Kidney (tissue), 14 donors: ENCODE measurements around the gene SMARCD1. TPM values are rescaled to one million over a fixed set of nuclear protein-coding genes. Genes with fewer than 3 reads are reported as not detected.
A peak's percentile ranks its signal among the peaks of the same experiment; 100 is the strongest.

Source experiments
- DNase-seq, 5 donors: peaks; one replicate each; pipeline ENCODE4 v3.0.0-alpha.2; 2013 to 2020
- FAIRE-seq: peaks from 2 replicates; lab custom pipeline; 2012; peaks lifted over from hg19 to GRCh38; lab: Jason Lieb, UNC
- H3K27ac ChIP-seq, 2 donors: one replicate each; pipeline ENCODE4 v1.7.0; 2013; ENCODE audit warnings: low read depth in 2 of 2, low read length in 2 of 2, inconsistent platforms in 1 of 2
- H3K27me3 ChIP-seq: one replicate; pipeline ENCODE4 v1.7.1; 2013; ENCODE audit warnings: low read length, inconsistent platforms; ENCODE audit not compliant: control insufficient read depth, insufficient read depth
- H3K36me3 ChIP-seq, 3 donors: one replicate each; pipeline versions ENCODE4 v1.7.0 to v1.7.1; 2013; ENCODE audit warnings: low read length in 3 of 3, control low read depth in 1 of 3, inconsistent platforms in 1 of 3; ENCODE audit not compliant: insufficient read depth in 3 of 3, control insufficient read depth in 2 of 3
- H3K4me1 ChIP-seq, 3 donors: one replicate each; pipeline versions ENCODE4 v1.7.0 to v1.7.1; 2013; ENCODE audit warnings: low read length in 3 of 3, inconsistent platforms in 1 of 3, low read depth in 1 of 3; ENCODE audit not compliant: control insufficient read depth in 2 of 3, insufficient read depth in 2 of 3
- H3K4me3 ChIP-seq, 3 donors: one replicate each; pipeline versions ENCODE4 v1.7.0 to v1.8.1; 2013; ENCODE audit warnings: low read length in 3 of 3, control low read depth in 1 of 3, inconsistent platforms in 1 of 3
- H3K9ac ChIP-seq, 3 donors: one replicate each; pipeline versions ENCODE4 v1.7.0 to v1.7.1; 2013; ENCODE audit warnings: low read length in 3 of 3, control low read depth in 1 of 3, inconsistent platforms in 1 of 3
- H3K9me3 ChIP-seq, 3 donors: one replicate each; pipeline versions ENCODE4 v1.7.0 to v1.7.1; 2013; ENCODE audit warnings: low read length in 3 of 3, control low read depth in 1 of 3, inconsistent platforms in 1 of 3; ENCODE audit not compliant: control insufficient read depth in 2 of 3, insufficient read depth in 1 of 3
- CTCF ChIP-seq: IDR thresholded peaks from 3 replicates; pipeline ENCODE4 v1.5.1; 2012; ENCODE audit warnings: mild to moderate bottlenecking, moderate library complexity, borderline replicate concordance; ENCODE audit not compliant: insufficient read depth; ENCODE audit errors: extremely low read depth
- intact Hi-C: fragments of 100-400 bp; cut with DNase I; formaldehyde crosslinking; loops from one replicate; pipeline ENCODE4 v1.11.1; 2022
- polyA plus RNA-seq: library from polyadenylated mRNA; stranded (reverse); fragments of 350-450 nt; fragmentation: Illumina TruSeq; extraction: RNeasy Lipid Tissue Mini Kit (QIAGEN cat#74804); gene quantifications from one replicate; pipeline ENCODE4 v1.2.3, GENCODE V29; 2014; ENCODE audit warnings: low read depth, low replicate concordance; ENCODE audit not compliant: insufficient read depth
- total RNA-seq: library from RNA; stranded (reverse); fragmentation: NEBNext Ultra II Directional; extraction: Animal tissue kit (Norgen Biotek cat#: 25700); gene quantifications from one replicate; pipeline ENCODE4 v1.2.1, GENCODE V29; 2021
- donor health status: control.
- donor health status: control.
- donor health status: control.
- donor health status: control.
- donor health status: control.
- donor health status: DM: yes; HTN: yes; CAD: no.
- donor health status: Normal renal cell carcinoma (clear cell type).

The SMARCD1 gene
- total and polyA plus RNA-seq, 2 donors from 2014 or later: 21.9 to 51.1 TPM

- no peak overlapping the region for H3K27ac ChIP-seq
- intact Hi-C loops: no loop called here
- no peak overlapping the region for H3K9ac ChIP-seq
- H3K36me3 ChIP-seq: no peaks in the 10 kb centered on the region
- no peak for FAIRE-seq
- H3K4me1 ChIP-seq: peaks cover 0 to 6% (median 4%) of the 10 kb centered on the region in 3 donors
- DNase-seq: peak in 1 of 5 donors; percentile 64
- H3K9me3 ChIP-seq: no peaks in the 10 kb centered on the region
- no peak for TF ChIP-seq CTCF
- no peak overlapping the region for H3K4me3 ChIP-seq
- no peaks in the 10 kb centered on the region for H3K27me3 ChIP-seq
These were observed 26.3 kb upstream of the SMARCD1 start for GRCh38 chr12:50058743-50059312.

- TF ChIP-seq CTCF: no peak
- peak in 1 of 5 donors; percentile 53 for DNase-seq
These were observed 25.6 kb upstream of the SMARCD1 start for GRCh38 chr12:50059440-50060119.

GRCh38 chr12:50060120-50060468, 25.0 kb upstream of the SMARCD1 start:
- H3K9ac ChIP-seq: no peak overlapping the region
- no peaks in the 10 kb centered on the region for H3K9me3 ChIP-seq
- H3K4me3 ChIP-seq: no peak overlapping the region
- intact Hi-C loops: no loop called here
- TF ChIP-seq CTCF: no peak
- H3K27ac ChIP-seq: no peak overlapping the region
- H3K4me1 ChIP-seq: peaks cover 0 to 6% (median 4%) of the 10 kb centered on the region in 3 donors
- H3K36me3 ChIP-seq: no peaks in the 10 kb centered on the region
- no peak for DNase-seq
- no peak for FAIRE-seq
- H3K27me3 ChIP-seq: no peaks in the 10 kb centered on the region

More at GRCh38 chr12:50059440-50060119, 25.6 kb upstream of the SMARCD1 start:
- Histone ChIP-seq H3K9ac (no peak overlapping the region), H3K4me1 (peaks cover 0 to 6% (median 4%) of the 10 kb centered on the region in 3 donors), H3K36me3 (no peaks in the 10 kb centered on the region), H3K27me3 (no peaks in the 10 kb centered on the region), H3K4me3 (no peak overlapping the region), H3K27ac (no peak overlapping the region), H3K9me3 (no peaks in the 10 kb centered on the region)
- no peak for FAIRE-seq
- intact Hi-C loops: no loop called here
